Neural progenitor cell (in vitro differentiated cells): ENCODE measurements around the gene SCMH1.

Experiments
- CTCF ChIP-seq: fragments of 200-600 bp; sonication (generic); IDR thresholded peaks from 2 replicates; pipeline ENCODE4 v1.5.1; 2017; ENCODE audit warnings: antibody characterized with exemption, mild to moderate bottlenecking
- EZH2 ChIP-seq: fragments of 200-600 bp; sonication (generic); IDR thresholded peaks from 2 replicates; pipeline ENCODE4 v1.6.1; 2017; ENCODE audit warnings: antibody characterized with exemption, mild to moderate bottlenecking, moderate library complexity
- EZH2phosphoT487 ChIP-seq: fragments of 200-600 bp; sonication (generic); IDR thresholded peaks from 2 replicates; pipeline ENCODE4 v1.6.1; 2017; ENCODE audit warnings: antibody characterized with exemption

- TF ChIP-seq CTCF (no peak), EZH2phosphoT487 (no peak), EZH2 (no peak)
Measured at GRCh38 chr1:41056907-41057306, 185.2 kb downstream of the SCMH1 start.
